NK-92 treated with Interleukin-12 subunit alpha and Interleukin-12 subunit beta, amount 100 ng/mL, for 24 hours (cell line): ENCODE results near the gene MRPS18A.
A peak's percentile ranks its signal among the peaks of the same experiment; 100 is the strongest.
"Not testable (repeated sequence)": the region's sequence is repeated elsewhere in the genome, so short reads cannot be mapped to it uniquely, and the experiment has no call there.

ENCODE experiments used
- DNase-seq: peaks from one replicate; lab custom pipeline; 2025; lab: John Stamatoyannopoulos, UW

Gene MRPS18A

DNA sequence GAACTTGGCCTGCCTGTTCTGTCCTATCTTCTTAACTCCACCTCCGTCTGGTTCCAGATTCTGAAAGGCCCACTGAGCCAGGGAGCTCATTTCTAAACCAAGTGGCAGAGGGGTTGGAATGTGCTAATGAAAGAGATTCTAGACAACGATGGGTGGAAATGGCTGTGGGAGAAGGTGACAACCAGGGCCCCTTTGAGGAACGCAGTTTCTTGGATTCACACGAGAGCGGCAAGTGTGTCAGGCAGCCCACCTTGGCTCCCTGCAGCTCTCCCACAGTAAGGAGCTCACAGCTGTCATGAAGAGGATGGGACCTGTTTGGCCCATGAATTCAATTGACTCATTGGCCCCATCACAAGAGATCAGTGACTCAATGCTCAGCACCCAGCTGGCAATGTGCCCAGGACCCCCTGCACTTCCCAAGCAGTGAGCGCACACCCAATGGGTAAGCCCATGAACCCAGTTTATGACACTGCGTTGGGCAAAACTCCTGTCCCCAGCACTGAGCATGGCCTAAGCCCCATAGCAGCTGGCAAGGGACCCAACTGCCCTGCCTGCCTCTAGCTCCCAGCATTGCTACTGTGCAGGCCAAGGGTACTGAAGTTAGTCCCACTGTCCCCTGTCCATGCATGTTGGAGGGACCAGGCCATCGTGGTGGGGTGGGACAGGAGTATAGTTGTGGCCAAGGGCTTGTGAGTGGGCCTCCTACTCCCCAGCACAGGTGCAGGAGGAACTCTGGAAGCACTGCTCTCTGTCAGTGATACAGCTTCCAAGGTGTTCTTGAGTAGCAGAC, 16.4 kb downstream of the MRPS18A start:
- no peak for DNase-seq

DNA sequence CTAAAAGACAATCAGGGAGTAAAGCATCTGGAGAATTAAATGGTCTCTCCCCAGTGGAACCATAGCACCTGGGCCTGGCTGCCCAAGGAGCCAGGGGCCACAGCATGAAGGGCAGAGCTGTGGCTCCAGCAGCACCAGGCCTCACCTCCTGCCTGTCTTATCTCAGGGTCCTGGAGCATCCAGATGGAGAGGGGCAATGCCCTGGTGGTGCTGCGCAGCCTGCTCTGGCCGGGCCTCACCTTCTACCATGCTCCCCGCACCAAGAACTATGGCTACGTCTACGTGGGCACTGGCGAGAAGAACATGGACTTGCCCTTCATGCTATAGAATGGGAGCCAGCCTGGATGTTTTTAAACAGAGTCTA, 17.0 kb downstream of the MRPS18A start:
- DNase-seq, result no peak

DNA sequence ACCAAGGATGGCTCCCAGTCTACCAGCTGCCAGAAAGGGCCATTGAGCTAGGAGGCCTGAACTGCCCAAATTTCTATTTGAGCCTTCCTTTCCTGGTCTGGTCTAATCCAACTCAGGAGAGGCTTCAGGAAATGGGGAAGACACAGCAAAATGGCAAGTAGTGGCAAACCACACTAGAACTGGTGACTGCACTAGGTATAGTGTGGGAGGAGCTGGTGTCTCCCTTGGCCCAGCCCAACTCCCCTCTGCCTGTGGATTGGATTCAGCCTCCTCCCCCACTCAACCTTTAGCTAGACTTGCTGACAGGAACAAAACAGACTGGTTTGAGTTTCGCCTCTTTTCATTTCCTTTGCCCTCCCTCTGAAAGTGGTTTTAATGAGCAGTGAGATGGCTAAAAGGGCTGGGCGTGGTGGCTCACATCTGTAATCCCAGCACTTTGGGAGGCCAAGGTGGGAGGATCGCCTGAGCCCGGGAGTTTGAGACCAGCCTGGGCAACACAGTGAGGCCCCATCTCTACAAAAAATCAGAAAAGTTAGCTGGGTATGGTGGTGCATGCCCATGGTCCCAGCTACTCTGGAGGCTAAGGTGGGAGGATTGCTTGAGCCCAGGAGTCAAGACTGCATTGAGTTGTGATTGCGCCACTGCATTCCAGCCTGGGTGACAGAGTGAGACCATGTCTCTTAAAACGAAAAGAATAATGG, 17.5 kb downstream of the MRPS18A start:
- DNase-seq, result no peak

DNA sequence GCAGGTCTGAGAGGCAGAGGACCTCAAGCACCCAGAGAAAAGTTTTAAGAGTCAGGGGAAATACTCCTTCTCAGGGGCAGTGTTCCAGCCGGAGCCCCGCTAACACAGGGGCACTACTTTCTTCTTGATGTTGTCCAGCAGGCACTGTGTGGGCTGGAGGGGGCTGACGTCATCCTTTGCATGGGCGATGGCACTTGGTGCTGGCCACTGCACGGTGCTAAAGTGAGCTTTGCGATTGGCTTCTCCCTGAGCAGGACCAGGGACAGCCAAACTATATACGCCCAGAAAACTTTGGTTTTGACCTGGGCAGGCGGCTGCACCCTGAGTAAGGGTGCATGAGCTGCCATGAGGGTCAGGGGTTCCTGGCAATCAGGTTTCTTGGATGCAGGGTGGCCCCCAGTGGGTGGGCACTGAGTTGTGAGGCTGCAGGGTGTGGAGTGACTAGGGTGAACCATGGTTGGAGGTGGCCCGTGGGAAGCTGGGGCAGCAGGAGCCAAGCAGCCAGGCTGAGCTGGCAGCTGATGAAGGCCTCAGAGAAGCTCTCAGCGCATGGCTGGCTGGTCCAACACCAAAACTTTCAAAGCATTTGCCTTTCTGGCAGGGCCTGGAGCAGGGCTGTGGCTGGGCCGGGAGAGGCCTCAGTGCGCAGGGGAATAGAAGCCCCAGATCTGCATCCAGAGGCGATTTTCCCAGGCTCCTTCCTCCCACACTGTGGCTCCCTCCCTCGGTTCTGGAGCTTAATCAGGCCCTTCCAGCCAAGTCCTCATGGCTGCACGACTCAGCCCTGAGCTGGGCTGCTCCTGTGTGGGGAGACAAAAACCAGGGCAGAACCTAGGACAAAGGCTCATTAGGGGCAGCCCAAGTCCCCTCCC, 18.3 kb downstream of the MRPS18A start:
- DNase-seq, result no peak

DNA sequence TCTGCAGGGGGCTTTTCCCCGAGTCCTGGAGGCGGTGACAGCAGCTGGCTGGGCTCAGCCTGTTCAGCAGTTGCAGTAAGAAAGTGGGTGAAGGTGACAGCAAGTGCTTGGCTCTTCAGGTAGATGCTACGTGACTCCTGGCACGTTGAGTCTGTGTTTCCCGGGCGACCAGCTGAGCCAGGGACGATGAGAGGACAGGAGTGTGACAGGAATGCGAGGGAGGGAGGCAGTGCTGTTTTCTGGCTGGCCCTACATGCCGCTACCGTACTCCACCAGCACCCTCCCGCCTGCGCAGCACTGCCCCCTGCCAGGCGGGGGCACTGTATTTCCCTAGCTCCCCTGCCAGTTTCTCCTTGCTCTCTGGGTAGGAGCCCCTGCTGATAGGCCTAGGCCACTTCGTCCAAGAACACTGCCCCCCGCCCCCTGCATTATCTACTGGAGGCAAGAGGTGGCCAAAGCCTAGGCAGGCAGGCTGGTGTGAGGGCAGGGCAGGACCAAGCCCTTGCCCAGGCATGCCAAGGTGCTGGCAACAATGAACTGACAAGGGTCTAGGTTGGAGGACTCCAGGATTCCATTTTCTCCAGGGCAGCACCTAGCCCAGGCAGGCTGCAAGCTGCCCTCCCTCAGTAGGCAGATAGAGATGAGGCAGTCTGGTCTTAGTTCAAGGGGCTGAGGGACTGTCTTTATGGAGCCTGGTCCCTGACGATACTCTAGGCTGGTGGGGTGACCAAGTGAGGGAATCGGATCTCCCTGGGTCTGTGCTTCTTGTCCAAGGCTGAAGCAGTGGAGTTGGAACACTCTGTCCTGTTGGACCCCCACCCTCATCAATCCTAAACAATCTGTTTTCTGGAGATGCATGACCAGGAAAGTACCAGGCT, 19.2 kb downstream of the MRPS18A start:
- no peak for DNase-seq

DNA sequence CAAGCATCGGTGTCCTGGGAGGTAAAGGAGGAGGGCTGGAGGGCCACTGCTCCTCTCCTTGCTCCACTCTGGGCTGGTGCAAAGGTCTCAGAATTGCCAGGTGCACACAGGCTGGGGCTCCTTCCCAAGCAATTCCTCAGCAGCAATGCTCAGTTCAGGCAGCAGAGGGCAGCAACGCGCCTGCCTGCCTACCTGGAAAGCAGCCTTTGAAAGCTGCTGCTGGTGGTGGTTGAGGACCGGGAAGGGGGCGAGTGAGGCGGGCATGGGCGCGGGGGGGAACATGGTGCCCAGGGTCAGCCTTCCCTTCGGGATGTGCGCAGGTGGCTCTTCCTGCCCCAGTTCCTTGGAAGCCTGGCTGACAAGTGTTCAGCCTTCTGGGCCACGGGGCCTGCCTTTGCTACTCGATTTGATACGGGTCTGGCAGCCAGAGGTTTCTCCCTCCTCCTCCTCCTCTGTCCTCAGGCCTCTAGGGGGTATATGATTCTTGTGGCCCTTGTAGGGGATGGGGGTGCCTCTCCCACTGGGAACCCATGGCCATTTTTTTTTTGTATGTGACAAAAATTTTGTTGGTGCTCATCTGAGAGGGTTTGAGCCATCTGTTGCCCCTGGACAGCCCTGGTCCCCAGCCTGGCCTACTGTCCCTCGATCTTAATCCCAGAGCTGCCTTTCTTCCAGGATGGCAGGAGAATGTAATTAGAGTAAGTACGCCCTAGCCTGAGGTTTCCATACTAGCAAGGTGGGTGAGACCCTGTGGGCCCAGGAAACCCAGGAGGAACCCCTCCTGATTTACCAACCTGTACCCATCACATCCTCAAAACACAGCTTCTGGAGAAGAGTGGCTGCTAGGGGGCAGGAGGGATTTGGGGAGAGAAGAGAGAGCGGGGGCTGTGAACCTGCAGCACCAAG, 20.1 kb downstream of the MRPS18A start:
- DNase-seq, result peak; percentile 61

DNA sequence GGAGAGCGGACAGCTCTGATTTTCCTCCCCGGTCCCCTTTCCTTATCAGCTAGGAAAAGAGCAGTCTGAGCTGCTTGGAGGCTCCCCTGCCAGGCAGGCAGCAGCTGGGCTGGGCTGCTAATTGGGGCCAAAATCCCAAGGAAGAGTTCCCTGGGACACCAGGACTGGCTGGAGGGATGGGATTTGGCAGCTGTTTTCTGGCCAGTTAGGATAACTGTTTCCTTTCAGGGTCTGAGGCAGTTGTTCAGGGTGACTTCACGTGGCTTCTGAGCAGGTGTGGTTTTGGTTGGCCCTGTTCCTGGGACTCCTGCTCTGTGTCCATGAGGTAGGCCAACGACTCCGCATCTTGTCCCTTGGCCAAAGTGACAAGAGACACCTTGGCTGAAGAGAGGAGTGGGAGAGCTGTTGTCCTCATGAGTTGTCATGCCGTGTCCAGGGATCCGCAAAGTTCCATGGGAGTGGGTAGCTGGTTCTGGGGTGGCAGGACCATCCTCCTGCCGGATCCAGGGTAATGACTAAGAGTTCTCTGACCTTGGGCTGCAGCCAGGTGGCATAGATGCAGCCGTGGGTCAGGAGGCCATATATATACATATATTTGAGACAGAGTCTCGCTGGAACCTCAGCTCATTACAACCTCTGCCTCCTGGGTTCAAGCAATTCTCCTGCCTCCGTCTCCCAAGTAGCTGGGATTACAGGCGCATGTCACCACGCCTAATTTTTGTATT, 21.2 kb downstream of the MRPS18A start:
- DNase-seq, result no peak

DNA sequence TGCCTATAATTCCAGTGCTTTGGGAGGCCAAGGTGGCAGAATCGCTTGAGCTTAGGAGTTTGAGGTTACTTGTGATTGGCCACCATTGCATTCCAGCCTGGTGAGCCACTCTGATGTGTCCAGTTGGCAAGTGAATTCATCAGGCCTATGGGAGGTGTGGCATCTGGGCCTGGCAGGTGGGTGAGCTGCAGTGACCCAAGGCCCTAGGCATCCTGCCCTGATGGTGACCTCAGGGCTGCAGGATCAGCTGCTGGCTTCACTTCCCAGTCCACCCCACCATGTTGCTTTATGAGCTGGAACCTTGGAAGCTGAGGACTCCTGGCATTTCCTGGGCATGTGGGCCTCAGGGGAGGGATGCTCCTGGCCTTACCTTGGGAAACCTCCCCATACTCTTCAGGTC, 22.2 kb downstream of the MRPS18A start:
- DNase-seq, result no peak

DNA sequence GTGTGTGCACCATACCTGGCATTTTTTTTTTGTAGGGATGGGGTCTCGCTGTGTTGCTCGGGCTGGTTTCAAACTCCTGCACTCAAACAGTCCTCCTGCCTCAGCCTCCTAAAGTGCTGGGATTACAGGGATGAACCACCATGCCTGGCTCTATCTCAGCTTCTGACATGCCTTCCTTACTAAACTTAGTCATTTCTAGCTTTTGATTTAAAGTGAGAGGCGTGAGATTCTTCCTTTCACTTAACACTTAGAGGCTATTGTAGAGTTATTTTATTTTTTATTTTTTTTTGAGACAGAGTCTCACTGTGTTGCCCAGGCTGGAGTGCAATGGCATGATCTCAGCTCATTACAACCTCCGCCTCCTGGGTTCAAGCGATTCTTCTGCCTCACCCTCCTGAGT, 24.6 kb downstream of the MRPS18A start:
- DNase-seq, result not testable (repeated sequence)

DNA sequence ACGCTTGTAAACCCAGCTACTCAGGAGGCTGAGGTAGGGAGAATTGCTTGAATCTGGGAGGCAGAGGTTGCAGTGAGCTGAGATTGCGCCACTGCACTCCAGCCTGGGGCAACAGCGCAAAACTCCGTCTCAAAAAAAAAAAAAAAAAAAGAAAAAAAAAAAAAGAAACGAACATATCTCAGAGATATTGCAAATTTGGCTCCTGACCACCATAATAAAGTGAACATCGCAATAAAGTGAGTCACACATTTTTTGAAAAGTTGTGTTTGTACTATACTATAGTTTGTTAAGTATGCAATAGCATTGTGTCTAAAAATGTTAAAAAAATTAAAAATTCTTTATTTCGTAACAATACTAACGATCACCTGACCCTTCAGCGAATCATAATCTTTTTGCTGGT, 29.4 kb downstream of the MRPS18A start:
- DNase-seq, result no peak

DNA sequence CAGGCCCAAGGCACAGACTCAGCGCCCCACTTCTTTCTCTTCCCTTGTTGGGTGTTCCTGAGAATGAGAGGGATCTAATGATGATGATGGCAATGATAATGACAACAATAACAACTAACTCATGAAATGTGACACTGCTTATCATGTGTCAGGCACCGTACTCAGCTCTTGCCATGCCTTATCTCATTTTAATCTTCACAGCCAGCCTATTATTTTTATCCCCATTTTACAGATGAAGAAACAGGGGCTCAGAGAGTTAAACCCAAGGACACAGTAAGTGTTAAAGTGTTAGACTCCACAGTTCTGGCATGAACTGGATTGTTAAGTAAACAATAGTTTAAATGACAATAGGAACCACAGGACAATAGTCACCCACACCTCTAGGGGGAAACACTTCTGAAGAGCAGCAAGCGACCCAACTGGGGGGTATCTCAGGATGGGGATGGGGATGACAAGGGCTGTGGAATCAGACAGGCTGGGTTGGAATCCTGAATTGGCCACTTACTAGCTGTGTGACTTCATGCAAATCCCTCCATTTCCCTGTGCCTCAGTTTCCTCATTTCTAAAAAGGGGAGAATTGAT, 30.3 kb downstream of the MRPS18A start:
- no peak for DNase-seq

DNA sequence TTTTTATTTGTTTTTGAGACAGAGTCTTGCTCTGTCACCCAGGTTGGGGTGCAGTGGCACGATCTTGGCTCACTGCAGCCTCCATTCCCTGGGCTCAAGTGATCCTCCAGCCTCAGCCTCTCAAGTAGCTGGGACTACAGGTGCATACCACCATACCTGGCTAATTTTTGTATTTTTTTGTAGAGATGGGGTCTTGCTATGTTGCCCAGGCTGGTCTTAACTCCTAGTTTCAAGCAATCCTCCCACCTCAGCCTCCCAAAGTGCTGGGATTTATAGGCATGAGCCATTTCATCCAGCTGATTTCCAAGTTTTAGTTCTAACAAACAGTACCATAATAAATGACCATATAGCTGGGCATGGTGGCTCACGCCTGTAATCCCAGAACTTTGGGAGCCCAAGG, 34.8 kb downstream of the MRPS18A start:
- not testable (repeated sequence) for DNase-seq

DNA sequence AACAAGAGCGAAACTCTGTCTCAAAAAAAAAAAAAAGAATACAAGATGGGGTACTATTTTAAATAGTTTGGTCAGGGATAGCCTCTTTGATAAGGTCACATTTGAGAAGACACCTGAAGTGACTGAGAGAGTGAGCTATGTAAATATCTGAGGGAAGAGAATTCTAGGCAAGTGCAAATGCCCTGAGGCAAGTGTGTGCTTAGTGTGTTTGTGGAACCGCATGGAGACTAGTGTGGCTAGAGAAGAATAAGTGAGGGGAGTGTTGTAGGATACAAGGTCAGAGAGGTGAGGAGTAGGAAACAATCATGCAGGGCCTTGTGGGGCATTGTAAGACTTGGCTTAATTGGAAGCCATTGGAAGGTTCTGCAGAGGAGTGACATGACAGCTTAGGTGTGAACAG, 39.3 kb downstream of the MRPS18A start:
- DNase-seq, result no peak

DNA sequence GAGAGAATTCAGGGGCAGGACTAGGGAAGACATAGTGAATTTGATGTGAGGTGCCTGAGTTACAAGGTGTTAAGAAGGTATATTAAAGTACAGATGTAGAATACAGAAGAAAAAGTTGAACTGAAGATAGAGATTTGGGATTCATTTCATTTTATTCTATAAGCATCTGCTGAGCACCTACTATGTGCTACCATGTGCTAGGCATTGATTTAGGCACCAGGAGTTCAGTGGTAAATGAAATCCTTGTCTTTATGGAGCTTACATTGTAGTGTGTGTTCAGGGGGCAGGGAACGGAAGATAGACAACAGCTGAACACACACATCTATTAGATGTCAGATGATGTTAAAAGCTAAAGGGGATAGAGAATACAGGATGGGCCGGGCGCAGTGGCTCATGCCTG, 40.0 kb downstream of the MRPS18A start:
- no peak for DNase-seq

DNA sequence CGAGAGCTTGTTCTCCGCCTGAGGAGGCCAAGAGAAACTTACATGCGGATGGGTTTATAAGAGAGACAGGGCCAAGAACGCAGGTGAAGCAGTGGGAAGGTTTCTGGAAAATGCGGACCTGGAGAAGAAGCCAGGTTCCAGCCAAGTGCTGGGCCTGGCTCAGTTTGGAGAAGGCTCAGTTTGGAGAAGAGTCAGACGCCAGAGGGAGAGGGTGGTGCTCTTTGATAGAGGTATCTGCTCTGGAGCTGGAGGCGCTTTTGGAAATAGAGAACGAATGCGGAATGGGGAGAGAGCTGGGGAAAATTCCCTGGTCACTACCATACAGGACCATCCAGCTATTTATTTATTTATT, 42.0 kb downstream of the MRPS18A start:
- no peak for DNase-seq

DNA sequence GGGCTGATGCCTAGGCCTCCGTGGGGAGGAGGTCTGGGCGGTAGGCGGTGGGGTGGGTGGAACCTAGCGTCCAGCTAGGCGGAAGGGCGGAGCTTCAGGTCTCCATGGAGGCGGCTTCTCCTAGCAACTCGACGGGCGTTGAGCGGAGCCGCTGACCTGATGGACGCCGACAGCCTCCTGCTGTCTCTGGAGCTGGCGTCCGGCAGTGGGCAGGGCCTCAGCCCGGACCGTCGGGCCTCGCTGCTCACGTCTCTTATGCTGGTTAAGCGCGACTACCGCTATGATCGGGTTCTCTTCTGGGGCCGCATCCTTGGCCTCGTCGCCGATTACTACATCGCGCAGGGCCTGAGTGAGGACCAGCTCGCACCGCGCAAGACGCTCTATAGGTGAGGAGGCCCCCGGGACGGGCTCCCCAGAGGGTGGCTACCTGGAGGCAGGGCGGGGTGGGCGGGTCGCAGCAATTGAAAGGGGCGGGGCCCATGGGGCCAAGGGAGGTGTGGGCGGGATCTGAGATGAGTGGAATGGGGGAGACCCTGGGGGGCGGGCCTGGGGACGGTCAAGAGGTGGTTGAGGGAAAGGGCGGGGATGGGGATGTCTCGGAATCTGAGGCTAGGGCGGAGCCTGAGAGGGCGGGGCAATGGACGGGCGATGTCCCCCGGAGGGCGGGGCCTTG, 42.5 kb downstream of the MRPS18A start, which contains the start of gene RSPH9:
RSPH9 (plus strand) TSS at position 97 of the 673 bp plus-strand sequence; CDS start at position 160, 63 bp downstream.
- no peak for DNase-seq

DNA sequence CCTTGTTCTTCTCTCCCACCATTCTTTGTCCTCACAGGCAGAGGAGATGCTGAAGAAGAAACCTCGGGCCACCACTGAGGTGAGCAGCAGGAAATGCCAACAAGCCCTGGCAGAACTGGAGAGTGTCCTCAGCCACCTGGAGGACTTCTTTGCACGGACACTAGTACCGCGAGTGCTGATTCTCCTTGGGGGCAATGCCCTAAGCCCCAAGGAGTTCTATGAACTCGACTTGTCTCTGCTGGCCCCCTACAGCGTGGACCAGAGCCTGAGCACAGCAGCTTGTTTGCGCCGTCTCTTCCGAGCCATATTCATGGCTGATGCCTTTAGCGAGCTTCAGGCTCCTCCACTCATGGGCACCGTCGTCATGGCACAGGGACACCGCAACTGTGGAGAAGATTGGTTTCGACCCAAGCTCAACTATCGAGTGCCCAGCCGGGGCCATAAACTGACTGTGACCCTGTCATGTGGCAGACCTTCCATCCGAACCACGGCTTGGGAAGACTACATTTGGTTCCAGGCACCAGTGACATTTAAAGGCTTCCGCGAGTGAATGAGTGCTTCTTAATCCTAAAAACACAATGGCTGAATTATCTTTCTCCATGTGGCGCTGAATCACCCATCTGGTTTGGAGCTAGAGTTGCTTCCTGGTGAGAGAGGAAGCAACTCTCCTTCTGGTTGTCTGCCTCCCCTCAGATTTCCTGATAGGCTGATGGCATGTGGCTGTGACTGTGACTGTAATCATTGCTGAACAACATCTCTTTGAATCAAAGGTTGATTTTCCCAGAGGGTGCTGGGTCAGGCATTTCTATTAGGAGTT, 47.4 kb downstream of the MRPS18A start:
- DNase-seq, result no peak

DNA sequence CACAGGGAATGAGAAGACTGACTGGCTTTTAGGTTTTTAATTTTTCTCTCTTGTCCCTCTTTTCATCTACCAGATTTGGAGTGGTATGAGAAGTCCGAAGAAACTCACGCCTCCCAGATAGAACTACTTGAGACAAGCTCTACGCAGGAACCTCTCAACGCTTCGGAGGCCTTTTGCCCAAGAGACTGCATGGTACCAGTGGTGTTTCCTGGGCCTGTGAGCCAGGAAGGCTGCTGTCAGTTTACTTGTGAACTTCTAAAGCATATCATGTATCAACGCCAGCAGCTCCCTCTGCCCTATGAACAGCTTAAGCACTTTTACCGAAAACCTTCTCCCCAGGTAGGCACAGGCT, 51.3 kb downstream of the MRPS18A start:
- no peak for DNase-seq
